ENCODE measurements around the gene NREP. TPM values are rescaled to one million over a fixed set of nuclear protein-coding genes. Genes with fewer than 3 reads are reported as not detected.

The NREP gene
- total and polyA plus RNA-seq, 3 donors from 2014 or later: 17.0 to 28.0 (median 25.2) TPM

- Histone ChIP-seq H3K27me3 (no peaks in the 10 kb centered on the region), H3K9me3 (no peaks in the 10 kb centered on the region), H3K4me1 (no peaks in the 10 kb centered on the region), H3K27ac (no peak overlapping the region), H3K36me3 (ENCODE audit: low read depth, missing control alignments) (no peaks in the 10 kb centered on the region), H3K4me3 (no peak overlapping the region)
- DNase-seq: no peak
- 71 to 75% methylated on average over 3 of the region's 3 CpGs for WGBS, 2 donors
- intact Hi-C loops (cut with DNase I; ENCODE audit: low total_unique reads): no loop called here
- TF ChIP-seq, protein P1, sequence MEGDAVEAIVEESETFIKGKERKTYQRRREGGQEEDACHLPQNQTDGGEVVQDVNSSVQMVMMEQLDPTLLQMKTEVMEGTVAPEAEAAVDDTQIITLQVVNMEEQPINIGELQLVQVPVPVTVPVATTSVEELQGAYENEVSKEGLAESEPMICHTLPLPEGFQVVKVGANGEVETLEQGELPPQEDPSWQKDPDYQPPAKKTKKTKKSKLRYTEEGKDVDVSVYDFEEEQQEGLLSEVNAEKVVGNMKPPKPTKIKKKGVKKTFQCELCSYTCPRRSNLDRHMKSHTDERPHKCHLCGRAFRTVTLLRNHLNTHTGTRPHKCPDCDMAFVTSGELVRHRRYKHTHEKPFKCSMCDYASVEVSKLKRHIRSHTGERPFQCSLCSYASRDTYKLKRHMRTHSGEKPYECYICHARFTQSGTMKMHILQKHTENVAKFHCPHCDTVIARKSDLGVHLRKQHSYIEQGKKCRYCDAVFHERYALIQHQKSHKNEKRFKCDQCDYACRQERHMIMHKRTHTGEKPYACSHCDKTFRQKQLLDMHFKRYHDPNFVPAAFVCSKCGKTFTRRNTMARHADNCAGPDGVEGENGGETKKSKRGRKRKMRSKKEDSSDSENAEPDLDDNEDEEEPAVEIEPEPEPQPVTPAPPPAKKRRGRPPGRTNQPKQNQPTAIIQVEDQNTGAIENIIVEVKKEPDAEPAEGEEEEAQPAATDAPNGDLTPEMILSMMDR (IDR thresholded peaks at IDR 0.05): no peak
- TF ChIP-seq POLR2A (IDR thresholded peaks at IDR 0.05): no peak
These were observed 22.4 kb upstream of the NREP start for GRCh38 chr5:111779260-111779921.

GRCh38 chr5:111776913-111777781, 20.2 kb upstream of the NREP start:
- no peak for DNase-seq
- Histone ChIP-seq H3K9me3 (no peaks in the 10 kb centered on the region), H3K36me3 (ENCODE audit: low read depth, missing control alignments) (no peaks in the 10 kb centered on the region), H3K27ac (no peak overlapping the region), H3K4me3 (no peak overlapping the region), H3K4me1 (no peaks in the 10 kb centered on the region), H3K27me3 (no peaks in the 10 kb centered on the region)
- 85 to 87% methylated on average over 6 of the region's 6 CpGs for WGBS, 2 donors
- intact Hi-C loops (cut with DNase I; ENCODE audit: low total_unique reads): no loop called here
- TF ChIP-seq, protein P1 (IDR thresholded peaks at IDR 0.05): no peak
- no peak for TF ChIP-seq POLR2A (IDR thresholded peaks at IDR 0.05)

GRCh38 chr5:111775224-111775623, 18.2 kb upstream of the NREP start:
- H3K4me1 ChIP-seq: no peaks in the 10 kb centered on the region
- TF ChIP-seq, protein P1 (IDR thresholded peaks at IDR 0.05): no peak
- no peak for TF ChIP-seq POLR2A (IDR thresholded peaks at IDR 0.05)
- H3K27ac ChIP-seq: no peak overlapping the region
- H3K9me3 ChIP-seq: no peaks in the 10 kb centered on the region
- 77 to 93% methylated on average over 2 of the region's 2 CpGs for WGBS, 2 donors
- intact Hi-C loops (cut with DNase I; ENCODE audit: low total_unique reads): no loop called here
- H3K27me3 ChIP-seq: no peaks in the 10 kb centered on the region
- no peaks in the 10 kb centered on the region for H3K36me3 ChIP-seq (ENCODE audit: low read depth, missing control alignments)
- no peak overlapping the region for H3K4me3 ChIP-seq
- DNase-seq: no peak

GRCh38 chr5:111774525-111774924, 17.5 kb upstream of the NREP start:
- H3K27me3 ChIP-seq: no peaks in the 10 kb centered on the region
- no peaks in the 10 kb centered on the region for H3K4me1 ChIP-seq
- intact Hi-C loops (cut with DNase I; ENCODE audit: low total_unique reads): no loop called here
- H3K9me3 ChIP-seq: no peaks in the 10 kb centered on the region
- H3K36me3 ChIP-seq (ENCODE audit: low read depth, missing control alignments): no peaks in the 10 kb centered on the region
- 30 to 32% methylated on average over 4 of the region's 4 CpGs for WGBS, 2 donors
- H3K4me3 ChIP-seq: no peak overlapping the region
- H3K27ac ChIP-seq: no peak overlapping the region
- no peak for DNase-seq
- TF ChIP-seq, protein P1 (IDR thresholded peaks at IDR 0.05): no peak
- TF ChIP-seq POLR2A (IDR thresholded peaks at IDR 0.05): no peak

All from testis (tissue), 3 donors.